HG03575 (cell line): Measurements from ENCODE around the gene KHDC4.
"Not testable (repeated sequence)": the region's sequence is repeated elsewhere in the genome, so short reads cannot be mapped to it uniquely, and the experiment has no call there.

Source experiments
- ATAC-seq: cut with Tn5 transposase; IDR thresholded peaks from one replicate; pipeline ENCODE4 v1.9.1; 2021; ENCODE audit not compliant: unreplicated experiment, insufficient number of reproducible peaks, low FRiP score; ENCODE audit errors: extremely low read depth

The KHDC4 gene

DNA sequence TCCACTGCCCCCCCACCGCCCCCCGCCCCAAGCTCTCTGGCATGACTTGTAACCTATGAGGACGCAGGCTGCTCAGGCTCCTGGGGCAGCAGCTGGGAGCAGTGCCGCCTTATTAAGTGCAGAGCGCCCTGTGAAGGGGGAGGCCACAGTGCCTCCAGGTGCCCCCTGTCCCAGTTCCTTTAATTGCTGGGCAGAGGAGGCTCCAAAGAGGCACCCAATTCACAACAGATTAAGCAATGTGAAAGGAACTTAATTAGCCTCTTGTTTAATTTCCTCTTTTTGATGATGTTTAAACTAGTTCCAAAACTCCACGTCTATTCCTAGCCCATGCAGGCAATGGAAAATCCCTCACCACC is 10.2 kb upstream of the KHDC4 start:
- no peak for ATAC-seq

DNA sequence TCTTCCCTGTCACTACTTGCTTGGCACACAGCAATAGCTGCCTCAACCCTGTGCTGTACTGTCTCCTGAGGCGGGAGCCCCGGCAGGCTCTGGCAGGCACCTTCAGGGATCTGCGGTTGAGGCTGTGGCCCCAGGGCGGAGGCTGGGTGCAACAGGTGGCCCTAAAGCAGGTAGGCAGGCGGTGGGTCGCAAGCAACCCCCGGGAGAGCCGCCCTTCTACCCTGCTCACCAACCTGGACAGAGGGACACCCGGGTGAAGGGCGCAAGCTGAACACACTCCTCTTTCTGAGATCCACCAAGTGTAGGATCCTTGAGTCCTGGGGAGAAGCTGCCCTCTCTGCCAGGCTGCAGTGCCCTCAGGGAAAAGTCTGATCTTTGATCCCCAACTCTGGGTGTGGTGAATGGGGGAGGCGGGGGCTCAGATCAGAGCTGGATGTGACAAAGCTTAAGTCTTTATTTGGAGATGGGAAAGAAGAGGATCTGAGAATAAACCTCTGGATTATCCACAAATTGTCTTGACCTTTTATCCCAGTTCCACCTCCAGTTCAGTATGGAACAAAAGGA is 8.4 kb upstream of the KHDC4 start:
- ATAC-seq = no peak

- no peak for ATAC-seq
Observed at GRCh38 chr1:155941845-155942531, 7.8 kb upstream of the KHDC4 start.

- no peak for ATAC-seq
Observed at GRCh38 chr1:155940993-155941844, 7.0 kb upstream of the KHDC4 start, which contains the start of gene RXFP4. Gene RXFP4, plus strand, starts transcription at chr1:155941638. Its CDS starts 72 bp downstream, at chr1:155941710.

- no peak for ATAC-seq
Observed at GRCh38 chr1:155940482-155940992, 6.3 kb upstream of the KHDC4 start.

- no peak for ATAC-seq
Observed at GRCh38 chr1:155938220-155938627, 4.0 kb upstream of the KHDC4 start.

DNA sequence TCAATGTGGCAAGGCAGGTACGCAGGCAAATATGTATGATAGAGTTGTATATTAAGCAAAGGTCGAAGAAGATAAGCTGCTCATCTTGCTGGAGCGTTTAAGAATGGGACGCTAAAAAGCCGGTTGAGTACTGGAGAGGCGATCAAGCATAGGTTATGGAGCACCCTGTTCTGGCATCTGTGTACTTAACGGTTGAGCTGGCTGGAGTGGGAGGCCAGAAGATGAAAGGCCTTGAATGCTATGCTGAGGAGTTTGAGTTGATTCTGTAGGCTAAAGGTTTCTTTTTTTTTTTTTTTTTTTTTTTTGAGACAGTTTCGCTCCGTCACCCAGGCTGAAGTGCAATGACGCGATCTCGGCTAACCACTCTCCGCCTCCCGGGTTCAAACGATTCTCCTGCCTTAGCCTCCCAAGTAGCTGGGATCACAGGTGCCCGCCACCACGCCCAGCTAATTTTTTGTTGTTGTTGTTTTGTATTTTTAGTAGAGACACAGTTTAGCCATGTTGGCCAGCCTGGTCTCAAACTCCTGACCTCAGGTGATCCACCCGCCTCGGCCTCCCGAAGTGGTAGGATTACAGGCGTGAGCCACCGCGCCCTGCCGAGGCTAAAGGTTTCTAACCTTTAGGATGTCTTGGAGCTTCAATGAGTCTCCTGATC is 850 bp upstream of the KHDC4 start:
- ATAC-seq = no peak

- ATAC-seq = no peak
Observed at GRCh38 chr1:155933591-155934096, 569 bp downstream of the KHDC4 start.

GRCh38 chr1:155932487-155932886 is 1.7 kb downstream of the KHDC4 start:
- no peak for ATAC-seq

DNA sequence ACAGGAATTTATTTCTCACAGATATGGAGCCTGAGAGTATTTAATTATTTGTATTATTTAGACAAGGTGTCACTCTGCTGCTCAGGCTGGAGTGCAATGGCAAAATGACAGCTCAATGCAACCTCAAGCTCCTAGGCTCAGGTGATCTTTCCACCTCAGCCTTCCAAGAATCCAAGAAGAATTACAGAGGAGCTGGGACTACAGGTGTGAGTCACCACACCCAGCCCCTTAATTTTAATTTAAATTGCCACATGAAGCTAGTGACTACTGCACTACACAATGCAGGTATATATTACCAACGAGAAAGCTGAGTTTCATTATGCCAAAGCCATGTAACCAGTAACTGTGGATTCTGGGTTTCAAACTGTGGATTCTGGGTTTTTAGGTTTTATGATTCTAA is 2.1 kb downstream of the KHDC4 start:
- no peak for ATAC-seq

DNA sequence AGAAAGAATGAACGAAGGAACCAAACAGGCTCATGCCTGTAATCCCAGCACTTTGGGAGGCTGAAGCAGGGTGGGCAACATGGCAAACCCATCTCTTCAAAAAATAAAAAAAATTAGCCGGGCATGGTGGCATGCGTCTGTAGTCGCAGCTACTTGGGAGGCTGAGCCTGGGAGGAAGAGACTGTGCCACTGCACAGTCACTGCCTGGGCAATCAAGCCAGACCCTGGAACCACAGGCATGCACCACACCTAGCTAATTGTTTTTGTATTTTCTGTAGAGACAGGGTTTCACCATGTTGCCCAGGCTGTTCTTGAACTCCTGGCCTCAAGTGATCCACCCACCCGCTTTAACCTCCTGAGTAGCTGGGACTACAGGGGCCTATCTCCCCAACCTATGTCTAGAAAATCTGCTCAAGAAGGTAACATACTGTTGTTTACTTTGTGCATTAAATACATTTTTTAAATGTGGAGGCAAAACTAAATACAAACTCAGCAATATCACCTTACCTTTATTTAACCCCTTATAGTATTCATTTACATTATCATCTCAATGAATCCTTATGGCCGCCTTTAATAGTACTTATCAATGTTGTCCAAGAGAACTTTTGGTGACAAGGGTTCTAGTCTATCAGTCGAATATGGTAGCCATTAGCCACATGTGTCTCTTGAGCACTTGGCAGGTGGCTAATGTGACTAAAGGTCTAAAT is 2.7 kb downstream of the KHDC4 start:
- ATAC-seq = no peak

DNA sequence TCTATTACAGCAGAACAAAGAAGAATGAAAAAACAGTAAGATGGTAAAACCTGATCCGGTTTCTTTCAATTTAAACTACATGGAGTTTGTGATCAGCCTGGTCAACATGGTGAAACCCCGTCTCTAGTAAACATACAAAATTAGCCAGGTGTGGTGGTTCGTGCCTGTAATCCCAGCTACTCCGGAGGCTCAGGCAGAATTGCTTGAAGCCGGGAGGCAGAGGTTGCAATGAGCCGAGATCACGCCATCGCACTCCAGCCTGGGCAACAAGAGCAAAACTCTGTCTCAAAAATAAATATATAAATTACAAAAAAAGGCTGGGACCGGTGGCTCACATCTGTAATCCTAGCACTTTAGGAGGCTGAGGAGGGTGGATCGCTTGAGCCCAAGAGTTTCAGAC is 3.5 kb downstream of the KHDC4 start:
- not testable (repeated sequence) for ATAC-seq

DNA sequence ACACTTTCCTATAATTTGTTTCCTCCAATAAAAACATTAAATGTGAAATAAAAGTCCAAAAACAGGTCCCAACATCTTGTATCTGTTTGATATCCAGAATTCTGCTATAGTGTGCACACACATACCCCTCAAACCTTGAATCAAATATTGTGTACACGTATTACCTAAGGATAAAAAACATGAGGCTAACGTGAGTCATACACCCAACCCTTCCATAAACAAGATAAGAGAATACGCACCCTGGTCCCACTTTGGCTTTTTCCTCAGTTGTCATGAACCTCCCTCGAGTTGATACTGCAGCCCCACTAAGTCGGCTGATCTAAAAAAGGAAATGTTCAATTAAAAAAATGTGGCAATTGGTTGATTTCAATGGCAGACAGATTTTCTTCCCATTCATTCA is 5.2 kb downstream of the KHDC4 start:
- no peak for ATAC-seq

GRCh38 chr1:155925506-155925905 is 8.7 kb downstream of the KHDC4 start:
- no peak for ATAC-seq

- ATAC-seq = no peak
Observed at GRCh38 chr1:155920717-155921116, 13.5 kb downstream of the KHDC4 start.

DNA sequence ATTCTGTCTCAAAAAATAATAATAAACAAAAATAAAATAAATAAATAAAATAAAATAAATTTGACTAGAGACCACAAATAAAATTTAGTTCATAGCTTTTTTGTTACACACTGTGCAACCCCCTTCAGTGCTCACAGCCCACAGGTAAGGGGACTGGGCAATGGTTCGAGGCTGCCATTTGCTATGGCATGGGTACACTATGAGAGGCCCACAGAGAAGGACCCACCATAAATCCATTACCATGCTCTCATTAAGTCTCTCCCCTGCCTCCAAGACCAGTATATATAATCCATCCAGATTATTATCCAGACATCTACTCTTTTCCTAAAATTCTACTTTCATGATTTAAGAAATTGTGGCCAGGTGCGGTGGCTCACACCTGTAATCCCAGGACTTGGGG is 14.4 kb downstream of the KHDC4 start:
- ATAC-seq = no peak

DNA sequence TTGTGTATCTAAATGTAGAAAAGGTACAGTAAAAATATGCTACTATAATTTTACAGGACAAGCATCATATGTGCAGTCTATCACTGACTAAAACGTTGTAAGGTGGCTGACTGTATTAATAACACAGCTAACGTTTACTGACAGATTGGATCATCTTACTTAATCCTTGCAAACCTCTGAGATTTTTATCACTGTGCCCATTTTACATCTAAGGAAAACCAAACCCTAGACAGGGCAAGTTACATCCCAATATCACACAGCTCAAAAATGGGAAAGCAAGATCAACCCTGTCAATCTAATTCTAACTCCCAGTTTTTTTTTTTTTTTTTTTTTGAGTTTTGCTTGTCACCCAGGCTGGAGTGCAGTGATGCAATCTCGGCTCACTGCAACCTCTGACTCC is 15.6 kb downstream of the KHDC4 start:
- ATAC-seq = no peak

DNA sequence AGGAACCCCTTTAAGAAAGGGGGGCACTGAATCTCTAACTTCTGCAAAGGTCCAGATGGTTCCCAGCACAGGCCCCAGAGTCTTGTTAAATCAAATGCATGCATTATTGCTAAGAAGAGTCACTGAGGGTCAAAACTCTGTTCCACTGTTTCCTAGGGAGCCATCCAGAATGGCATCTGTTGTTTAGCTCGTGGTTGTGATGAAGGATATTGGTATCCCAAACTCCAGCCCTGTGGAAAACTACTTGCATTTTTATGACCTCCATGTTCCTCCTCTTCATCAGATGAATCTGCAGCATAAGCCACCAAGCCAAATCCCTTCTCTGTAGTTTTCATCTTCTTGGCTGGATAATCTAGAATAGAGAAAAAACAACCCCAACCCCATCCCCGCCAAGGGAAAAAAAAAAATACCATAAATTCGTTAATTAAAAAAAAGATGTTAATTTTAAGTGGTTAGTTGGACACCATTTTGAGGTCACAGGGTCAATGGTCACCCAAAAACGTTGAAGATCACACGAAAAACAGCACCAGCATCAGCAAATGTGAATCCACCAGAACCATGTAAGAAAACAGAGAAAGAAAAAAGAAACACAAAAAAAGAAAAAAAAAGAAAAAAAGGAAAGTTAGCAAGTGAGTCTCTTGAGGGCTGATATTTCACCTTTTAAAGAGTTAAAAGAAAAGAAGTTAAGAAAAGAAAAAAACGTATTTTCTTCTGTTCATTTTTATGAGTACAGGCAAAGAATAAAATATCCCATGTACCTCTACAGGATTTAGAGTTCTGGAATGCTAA is 20.1 kb downstream of the KHDC4 start:
- ATAC-seq = no peak
